Esophagus muscularis mucosa (tissue), 4 donors: ENCODE data around the gene PRPF31. TPM values are rescaled to one million over a fixed set of nuclear protein-coding genes. Genes with fewer than 3 reads are reported as not detected.
"Not testable (repeated sequence)": the region's sequence is repeated elsewhere in the genome, so short reads cannot be mapped to it uniquely, and the experiment has no call there.

Source experiments
- DNase-seq: peaks from one replicate; pipeline ENCODE4 v3.0.0-alpha.2; 2017; ENCODE audit errors: extremely low spot score
- H3K27ac ChIP-seq, 4 donors: fragments of 200-600 bp; sonication (generic); replicated peaks in 1 of 4; 1 replicate in 3 of 4; 2 replicates in 1 of 4; pipeline ENCODE4 v1.5.1; 2016 to 2019; ENCODE audit warnings: mild to moderate bottlenecking in 1 of 4
- H3K27me3 ChIP-seq, 4 donors: fragments of 200-600 bp; sonication (generic); one replicate each; pipeline versions ENCODE4 v1.5.1 to v1.6.0; 2016 to 2019
- H3K36me3 ChIP-seq, 4 donors: fragments of 200-600 bp; sonication (generic); one replicate each; pipeline ENCODE4 v1.5.1; 2016 to 2019
- H3K4me1 ChIP-seq, 4 donors: fragments of 200-600 bp; sonication (generic); one replicate each; pipeline ENCODE4 v1.5.1; 2016 to 2019
- H3K4me3 ChIP-seq, 4 donors: fragments of 200-600 bp; sonication (generic); 1 replicate in 2 of 4; 2 replicates in 2 of 4; pipeline ENCODE4 v1.5.1; 2016 to 2019; ENCODE audit warnings: mild to moderate bottlenecking in 4 of 4, moderate library complexity in 1 of 4
- H3K9me3 ChIP-seq, 4 donors: fragments of 200-600 bp; sonication (generic); 1 replicate in 3 of 4; 2 replicates in 1 of 4; pipeline ENCODE4 v1.5.1; 2016 to 2019
- EP300 ChIP-seq: sonication (generic); formaldehyde crosslinking; IDR thresholded peaks from one replicate; pipeline ENCODE4 v1.6.1; 2017; ENCODE audit warnings: antibody characterized with exemption
- POLR2A ChIP-seq: fragments of 450-650 bp; IDR thresholded peaks from one replicate; pipeline ENCODE4 v1.6.1; 2017; ENCODE audit warnings: antibody characterized with exemption, moderate library complexity, mild to moderate bottlenecking, low read depth
- POLR2AphosphoS5 ChIP-seq, 2 donors: sonication (generic); formaldehyde crosslinking; IDR thresholded peaks; one replicate each; pipeline ENCODE4 v1.6.1; 2017; ENCODE audit warnings: antibody characterized with exemption in 2 of 2
- WGBS: methylation state at CpG from one replicate; pipeline ENCODE4 v1.1.5; 2018; 5-methylcytosine and 5-hydroxymethylcytosine counted together
- intact Hi-C: fragments of 100-400 bp; cut with DNase I; formaldehyde crosslinking; loops from one replicate; pipeline ENCODE4 v1.15.1; 2023
- total RNA-seq, 4 donors: library from RNA; depleted of rRNA; stranded (reverse); fragments of >200 nt; gene quantifications; one replicate each; pipeline versions ENCODE4 v1.1.0 to v1.2.1, GENCODE V29; 2016
- TF ChIP-seq, protein P1 (sequence below), 3 experiments: fragments of 200-600 bp in 2 of 3; fragments of 450-650 bp in 1 of 3; sonication (generic) in 2 of 3; IDR thresholded peaks; one replicate each; pipeline ENCODE4 v1.5.1; 2017 to 2019; ENCODE audit warnings: antibody characterized with exemption in 3 of 3, mild to moderate bottlenecking in 2 of 3, moderate library complexity in 1 of 3

PRPF31 gene
- total RNA-seq, 4 donors from 2014 or later = 44.9 to 64.3 (median 56.0) TPM

DNA sequence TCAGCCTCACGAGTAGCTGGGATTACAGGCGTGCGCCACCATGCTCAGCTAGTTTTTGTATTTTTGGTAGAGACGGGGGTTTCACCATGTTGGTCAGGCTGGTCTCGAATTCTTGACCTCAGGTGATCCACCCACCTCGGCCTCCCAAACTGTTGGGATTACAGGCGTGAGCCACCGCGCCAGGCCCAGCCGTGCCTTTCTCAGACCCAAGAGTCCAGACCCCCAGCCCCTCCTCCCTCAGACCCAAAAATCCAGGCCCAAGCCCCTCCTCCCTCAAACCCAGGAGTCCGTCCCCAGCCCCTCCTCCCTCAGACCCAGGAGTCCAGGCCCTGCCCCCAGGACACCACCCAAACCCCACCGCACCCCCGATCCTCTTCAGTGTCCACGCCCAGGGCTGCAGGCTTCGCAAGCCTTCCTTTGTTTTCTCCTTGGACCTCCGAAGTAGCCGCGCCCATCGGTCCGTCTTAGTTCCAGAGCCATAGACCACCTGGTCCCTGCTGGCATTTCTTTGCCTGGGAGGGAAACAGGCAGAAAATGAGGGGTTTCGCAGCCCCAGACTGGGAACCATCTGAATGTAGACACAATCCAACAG, 53.7 kb downstream of the PRPF31 start:
- Histone ChIP-seq H3K9me3 (no peaks in the 10 kb centered on the region), H3K36me3 (no peaks in the 10 kb centered on the region), H3K27me3 (peaks cover 0 to 67% (median 15%) of the 10 kb centered on the region in 4 donors), H3K27ac (no peak overlapping the region), H3K4me1 (peaks cover 10 to 25% (median 15%) of the 10 kb centered on the region in 4 donors), H3K4me3 (no peak overlapping the region)
- no peak for DNase-seq
- no peak for TF ChIP-seq EP300
- 82% methylated on average over 21 of the region's 21 CpGs for WGBS
- intact Hi-C loops = loop anchor here (5.0 kb wide), 1 partner anchor 33 kb away; the partner anchor contains the start of gene RPS9

DNA sequence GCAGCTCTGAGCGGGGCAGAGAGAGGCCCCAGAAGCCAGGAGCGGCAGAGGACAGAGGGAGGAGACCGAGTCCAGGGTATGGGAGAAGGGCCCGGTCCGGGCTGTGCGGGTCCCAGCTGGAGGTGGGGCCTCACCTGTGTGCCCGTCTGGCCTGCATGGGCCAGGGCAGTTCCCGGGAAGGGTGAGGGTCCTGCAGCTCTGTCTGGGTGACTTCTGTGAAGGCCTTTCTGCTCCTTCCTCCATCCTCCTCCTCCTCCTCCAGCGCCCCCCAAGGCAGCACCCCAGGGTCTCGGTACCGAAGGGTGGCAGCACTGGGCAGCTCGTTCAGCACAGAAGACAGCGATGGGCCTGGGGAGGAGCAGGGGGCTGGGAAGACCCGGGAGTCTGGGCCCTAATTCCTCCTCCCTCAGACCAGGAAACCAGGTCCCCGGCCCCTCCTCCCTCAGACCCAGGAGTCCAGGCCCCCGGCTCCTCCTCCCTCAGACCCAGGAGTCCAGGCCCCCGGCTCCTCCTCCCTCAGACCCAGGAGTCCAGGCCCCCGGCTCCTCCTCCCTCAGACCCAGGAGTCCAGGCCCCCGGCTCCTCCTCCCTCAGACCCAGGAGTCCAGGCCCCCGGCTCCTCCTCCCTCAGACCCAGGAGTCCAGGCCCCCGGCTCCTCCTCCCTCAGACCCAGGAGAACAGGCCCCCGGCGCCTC, 56.3 kb downstream of the PRPF31 start:
- H3K4me3 ChIP-seq, H3K9me3 ChIP-seq, DNase-seq, H3K36me3 ChIP-seq, H3K27ac ChIP-seq: not testable (repeated sequence)
- H3K27me3 ChIP-seq = peaks cover 0 to 47% (median 7%) of the 10 kb centered on the region in 4 donors
- H3K4me1 ChIP-seq = peaks cover 4 to 16% (median 8%) of the 10 kb centered on the region in 4 donors
- intact Hi-C loops = loop anchor here (2.0 kb wide), 1 partner anchor 59 kb away; no protein-coding TSS in a partner anchor
- WGBS = 81% methylated on average over 14 of the region's 23 CpGs

DNA sequence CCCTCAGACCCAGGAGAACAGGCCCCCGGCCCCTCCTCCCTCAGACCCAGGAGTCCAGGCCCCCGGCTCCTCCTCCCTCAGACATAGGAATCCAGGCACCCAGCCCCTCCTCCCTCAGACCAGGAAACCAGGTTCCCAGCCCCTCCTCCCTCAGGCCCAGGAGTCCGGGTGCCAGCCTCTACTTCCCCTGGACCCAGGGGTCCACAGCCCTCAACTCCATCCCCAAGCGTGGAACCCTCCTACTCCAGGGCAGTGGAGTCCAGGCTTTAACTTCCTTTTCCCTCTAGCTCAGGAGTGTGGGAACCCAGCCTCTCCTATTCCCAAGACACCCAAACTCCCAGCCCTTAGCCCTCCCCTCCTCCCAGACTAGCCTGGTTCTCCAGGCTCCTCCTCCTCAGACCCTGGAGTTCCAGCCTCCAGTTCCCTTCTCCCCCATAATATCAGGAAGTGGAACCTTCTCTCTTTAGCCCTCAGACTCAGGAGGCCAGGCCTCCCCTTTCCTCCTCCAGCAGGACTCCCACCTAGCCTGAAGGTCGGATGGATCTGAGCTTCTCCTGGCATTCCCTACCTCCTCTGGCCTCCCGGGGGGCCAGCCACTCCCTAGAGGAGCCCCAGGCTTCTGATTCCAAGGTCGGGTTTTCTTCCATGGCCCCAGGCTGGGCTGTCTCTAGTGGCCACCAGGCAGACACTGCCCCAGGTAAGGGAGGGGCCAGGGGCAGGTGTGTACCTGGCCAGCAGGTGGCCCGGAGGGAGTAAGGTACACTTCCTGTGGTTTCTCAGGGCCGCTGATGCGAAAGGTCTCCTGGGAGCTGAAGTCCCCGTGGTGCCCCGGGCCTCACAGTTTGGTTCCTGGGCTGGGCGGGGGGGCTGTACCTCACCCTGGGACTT, 57.2 kb downstream of the PRPF31 start, which contains the start of gene TMC4:
Gene TMC4, minus strand, starts transcription at position 690 of the 888 bp plus-strand sequence. Its CDS starts 43 bp downstream, at position 647.
- intact Hi-C loops = no loop called here
- Histone ChIP-seq H3K4me1 (peaks cover 4 to 16% (median 8%) of the 10 kb centered on the region in 4 donors), H3K27ac (peak within 1 kb of the TSS in 2 of 4 donors; percentile 28 to 55), H3K27me3 (peaks cover 0 to 39% (median 7%) of the 10 kb centered on the region in 4 donors), H3K9me3 (no peaks in the 10 kb centered on the region), H3K4me3 (peak within 1 kb of the TSS in 3 of 4 donors; percentile 4 to 16 (median 12)), H3K36me3 (peaks cover 0 to 7% (median 4%) of the 10 kb centered on the region in 4 donors)
- no peak for TF ChIP-seq POLR2A
- no peak for TF ChIP-seq POLR2AphosphoS5 (IDR thresholded peaks at IDR 0.05)
- TF ChIP-seq EP300 = no peak
- TF ChIP-seq, protein P1, sequence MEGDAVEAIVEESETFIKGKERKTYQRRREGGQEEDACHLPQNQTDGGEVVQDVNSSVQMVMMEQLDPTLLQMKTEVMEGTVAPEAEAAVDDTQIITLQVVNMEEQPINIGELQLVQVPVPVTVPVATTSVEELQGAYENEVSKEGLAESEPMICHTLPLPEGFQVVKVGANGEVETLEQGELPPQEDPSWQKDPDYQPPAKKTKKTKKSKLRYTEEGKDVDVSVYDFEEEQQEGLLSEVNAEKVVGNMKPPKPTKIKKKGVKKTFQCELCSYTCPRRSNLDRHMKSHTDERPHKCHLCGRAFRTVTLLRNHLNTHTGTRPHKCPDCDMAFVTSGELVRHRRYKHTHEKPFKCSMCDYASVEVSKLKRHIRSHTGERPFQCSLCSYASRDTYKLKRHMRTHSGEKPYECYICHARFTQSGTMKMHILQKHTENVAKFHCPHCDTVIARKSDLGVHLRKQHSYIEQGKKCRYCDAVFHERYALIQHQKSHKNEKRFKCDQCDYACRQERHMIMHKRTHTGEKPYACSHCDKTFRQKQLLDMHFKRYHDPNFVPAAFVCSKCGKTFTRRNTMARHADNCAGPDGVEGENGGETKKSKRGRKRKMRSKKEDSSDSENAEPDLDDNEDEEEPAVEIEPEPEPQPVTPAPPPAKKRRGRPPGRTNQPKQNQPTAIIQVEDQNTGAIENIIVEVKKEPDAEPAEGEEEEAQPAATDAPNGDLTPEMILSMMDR (IDR thresholded peaks at IDR 0.05) = no peak
- 23% methylated on average over 5 of the region's 13 CpGs for WGBS
- no peak for DNase-seq

DNA sequence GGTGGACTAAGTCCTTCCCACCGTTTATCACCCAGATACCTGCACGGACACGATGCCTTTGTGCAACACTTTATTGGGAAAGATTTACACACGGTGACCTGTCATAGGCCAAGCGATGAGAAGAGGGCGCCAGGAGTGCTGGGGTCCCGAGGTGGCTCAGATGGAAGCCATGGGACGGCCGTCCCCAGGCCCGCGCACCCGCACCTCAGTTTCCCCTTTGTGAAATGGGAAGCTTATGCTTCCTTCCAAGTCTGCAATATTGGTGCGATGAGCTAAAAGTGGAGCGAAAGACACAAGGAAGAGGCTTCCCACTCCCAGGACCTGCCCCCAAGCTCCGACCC, 57.8 kb downstream of the PRPF31 start:
- peaks cover 1 to 12% (median 4%) of the 10 kb centered on the region in 4 donors for H3K4me1 ChIP-seq
- no peak for DNase-seq
- H3K36me3 ChIP-seq = peaks cover 0 to 9% (median 7%) of the 10 kb centered on the region in 4 donors
- WGBS = 52% methylated on average over 6 of the region's 15 CpGs
- H3K27ac ChIP-seq = no peak overlapping the region
- no peak for TF ChIP-seq EP300
- no peak for TF ChIP-seq POLR2AphosphoS5 (IDR thresholded peaks at IDR 0.05)
- TF ChIP-seq, protein P1 (IDR thresholded peaks at IDR 0.05) = no peak
- TF ChIP-seq POLR2A = no peak
- peaks cover 0 to 33% (median 7%) of the 10 kb centered on the region in 4 donors for H3K27me3 ChIP-seq
- intact Hi-C loops = no loop called here
- H3K4me3 ChIP-seq = peak overlapping the region in 1 of 4 donors; percentile 4
- H3K9me3 ChIP-seq = no peaks in the 10 kb centered on the region

DNA sequence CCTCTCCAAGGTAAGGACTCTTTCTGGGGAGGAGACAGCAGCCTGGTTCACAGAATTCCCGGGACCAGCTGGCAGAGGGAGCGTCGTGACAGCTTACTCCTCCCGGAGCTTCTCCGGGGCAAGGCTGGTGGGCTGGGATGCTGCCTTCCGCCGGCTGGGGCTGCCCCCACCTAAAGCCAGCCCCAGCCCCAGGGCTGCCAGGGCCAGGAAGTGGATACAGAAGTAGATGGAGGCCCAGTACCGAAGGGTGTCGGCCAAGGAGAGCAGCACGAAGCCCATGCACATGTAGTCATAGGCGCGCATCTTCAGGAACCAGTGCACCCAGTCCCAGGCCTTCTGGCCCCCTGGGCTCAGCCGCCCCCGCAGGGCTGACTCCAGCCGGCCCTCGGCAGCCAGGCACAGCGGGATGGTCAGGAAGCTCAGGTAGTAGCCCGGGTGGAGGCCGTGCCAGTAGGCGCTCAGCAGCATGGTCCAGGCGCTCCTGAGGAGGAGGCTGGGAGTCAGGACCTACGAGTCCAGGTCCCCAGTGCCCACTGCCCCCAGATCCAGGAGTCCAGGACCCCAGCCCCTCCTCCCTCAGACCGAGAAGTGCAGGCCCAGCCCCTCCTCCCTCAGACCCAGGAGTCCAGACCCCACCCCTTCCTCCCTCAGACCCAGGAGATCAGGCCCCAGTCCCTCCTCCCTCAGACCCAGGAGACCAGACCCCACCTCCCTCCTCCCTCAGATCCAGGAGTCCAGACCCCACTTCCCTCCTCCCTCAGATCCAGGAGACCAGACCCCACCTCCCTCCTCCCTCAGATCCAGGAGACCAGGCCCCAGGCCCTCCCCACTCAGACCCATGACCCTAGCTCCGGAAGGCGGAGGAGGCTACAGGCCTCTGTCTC, 58.6 kb downstream of the PRPF31 start:
- no peak for DNase-seq
- Histone ChIP-seq H3K4me3 (no peak overlapping the region), H3K4me1 (peaks cover 0 to 9% (median 2%) of the 10 kb centered on the region in 4 donors), H3K9me3 (no peaks in the 10 kb centered on the region), H3K27me3 (peaks cover 0 to 32% (median 7%) of the 10 kb centered on the region in 4 donors), H3K36me3 (peaks cover 0 to 18% (median 11%) of the 10 kb centered on the region in 4 donors), H3K27ac (no peak overlapping the region)
- intact Hi-C loops = no loop called here
- TF ChIP-seq, protein P1 (IDR thresholded peaks at IDR 0.05) = no peak
- TF ChIP-seq POLR2AphosphoS5 (IDR thresholded peaks at IDR 0.05) (no peak), EP300 (no peak), POLR2A (no peak)
- 59% methylated on average over 13 of the region's 25 CpGs for WGBS
